NCI-H774 (cell line): ENCODE measurements around the gene STX3.

Experiments used
- DNase-seq: peaks from one replicate; lab custom pipeline; 2025; lab: John Stamatoyannopoulos, UW

STX3 gene

DNA sequence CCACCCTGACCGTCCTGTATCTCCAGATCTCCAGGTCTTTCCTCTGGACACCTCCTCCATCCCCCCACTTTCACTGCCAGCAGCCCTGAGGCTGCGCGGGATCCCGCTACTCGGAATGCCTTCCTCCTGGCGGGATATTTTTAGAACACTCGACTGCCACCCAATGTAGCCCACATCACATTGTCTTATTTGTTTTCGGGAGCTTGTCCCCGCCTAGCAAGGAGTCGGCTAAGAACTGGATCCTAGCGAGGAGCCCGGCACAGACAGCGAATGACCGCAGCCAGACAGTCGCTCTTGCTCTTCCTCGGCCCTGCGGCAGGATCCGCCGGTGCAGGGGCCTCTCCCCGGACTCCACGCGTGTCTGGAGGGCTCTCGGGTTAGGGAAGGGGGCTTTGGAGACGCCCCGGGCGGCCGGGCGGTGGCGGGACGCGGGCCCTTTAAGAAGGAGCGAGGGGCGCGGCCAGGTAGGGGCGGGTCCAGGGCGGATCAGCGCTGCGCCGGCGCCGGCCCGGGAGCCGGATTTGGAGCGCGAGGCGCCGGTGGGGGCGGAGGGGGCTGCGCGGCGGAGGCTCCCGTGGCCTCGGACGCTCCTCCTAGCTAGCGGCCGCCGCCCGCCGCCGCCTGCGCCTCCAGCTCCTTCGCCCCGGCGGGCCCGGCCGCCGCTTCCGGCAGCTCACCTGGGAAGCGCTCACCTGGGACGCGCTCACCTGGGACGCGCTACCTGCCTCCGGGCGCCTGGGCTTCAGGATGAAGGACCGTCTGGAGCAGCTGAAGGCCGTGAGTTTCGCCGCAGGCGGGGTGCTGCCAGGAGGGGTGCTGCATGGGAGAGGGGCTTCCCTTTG, at the start of gene STX3:
Gene STX3 (plus strand): TSS at position 518 of the 842 bp plus-strand sequence. CDS start 230 bp downstream, at position 748.
- peak; percentile 52 for DNase-seq

DNA sequence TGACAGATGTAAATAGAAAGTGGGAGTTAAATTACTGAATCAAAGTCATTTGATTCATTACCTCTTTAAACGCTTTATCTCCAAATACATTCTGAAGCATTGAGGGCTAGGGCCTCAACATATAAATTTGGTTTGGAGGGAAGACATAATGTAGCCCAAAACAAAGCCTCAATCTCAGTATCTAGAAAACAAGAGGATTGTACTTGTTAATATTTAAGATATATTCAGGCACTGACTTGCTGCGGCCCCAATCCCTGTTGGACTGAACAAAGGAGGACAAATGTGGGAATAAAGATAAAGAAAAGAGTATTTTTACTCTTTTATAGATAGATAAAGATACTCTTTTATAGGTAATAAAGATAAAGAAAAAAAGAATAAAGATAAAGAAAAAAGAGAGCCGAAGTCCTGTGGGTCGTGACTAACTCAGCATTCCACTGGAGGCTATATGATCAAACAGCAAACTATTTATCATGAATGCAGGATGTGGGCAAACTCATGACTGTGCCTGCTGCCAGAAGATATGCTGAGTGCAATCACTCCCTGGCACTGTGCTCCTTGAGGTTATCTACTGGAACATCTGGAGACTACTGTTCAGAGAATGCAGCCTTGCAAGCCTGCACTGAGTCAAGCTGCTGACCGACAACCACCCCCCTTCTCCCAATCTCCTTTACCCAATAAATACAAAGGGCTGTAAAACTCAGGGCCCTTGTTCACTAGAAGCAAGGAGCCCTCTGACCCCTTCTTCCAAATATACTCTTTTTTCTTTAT, 48.5 kb upstream of the STX3 start:
- no peak for DNase-seq

DNA sequence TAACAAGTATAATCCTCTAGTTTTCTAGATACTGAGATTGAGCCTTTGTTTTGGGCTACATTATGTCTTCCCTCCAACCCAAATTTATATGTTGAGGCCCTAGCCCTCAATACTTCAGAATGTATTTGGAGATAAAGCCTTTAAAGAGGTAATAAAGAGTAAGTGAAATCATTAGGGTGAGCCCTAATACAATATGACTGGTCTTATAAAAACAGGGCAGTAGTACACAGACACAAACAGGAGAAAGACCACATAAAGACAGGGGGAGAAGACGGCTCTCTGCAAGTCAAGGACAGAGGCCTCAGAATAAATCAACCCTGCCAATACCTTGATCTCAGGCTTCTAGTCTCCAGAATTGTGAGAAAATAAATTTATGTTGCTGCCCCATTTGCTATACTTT, 47.8 kb upstream of the STX3 start:
- DNase-seq = no peak

DNA sequence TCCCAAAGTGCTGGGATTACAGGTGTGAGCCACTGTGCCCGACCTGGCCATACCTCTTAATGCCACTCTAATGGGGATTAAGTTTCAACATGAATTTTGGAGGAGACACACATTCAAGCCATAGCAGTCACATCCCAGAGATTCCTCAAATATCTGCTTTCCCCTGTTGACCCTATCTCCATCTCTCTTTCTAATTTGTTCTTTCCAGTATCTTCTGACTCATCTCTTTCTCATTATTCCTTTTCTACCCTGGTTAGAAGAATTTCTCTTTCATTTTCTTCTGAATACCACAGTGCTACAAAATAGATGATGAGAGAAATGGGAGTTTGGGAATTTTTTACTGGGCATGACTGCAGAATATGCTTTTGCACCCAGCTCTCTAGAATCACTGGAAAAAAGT, 46.6 kb upstream of the STX3 start:
- no peak for DNase-seq

DNA sequence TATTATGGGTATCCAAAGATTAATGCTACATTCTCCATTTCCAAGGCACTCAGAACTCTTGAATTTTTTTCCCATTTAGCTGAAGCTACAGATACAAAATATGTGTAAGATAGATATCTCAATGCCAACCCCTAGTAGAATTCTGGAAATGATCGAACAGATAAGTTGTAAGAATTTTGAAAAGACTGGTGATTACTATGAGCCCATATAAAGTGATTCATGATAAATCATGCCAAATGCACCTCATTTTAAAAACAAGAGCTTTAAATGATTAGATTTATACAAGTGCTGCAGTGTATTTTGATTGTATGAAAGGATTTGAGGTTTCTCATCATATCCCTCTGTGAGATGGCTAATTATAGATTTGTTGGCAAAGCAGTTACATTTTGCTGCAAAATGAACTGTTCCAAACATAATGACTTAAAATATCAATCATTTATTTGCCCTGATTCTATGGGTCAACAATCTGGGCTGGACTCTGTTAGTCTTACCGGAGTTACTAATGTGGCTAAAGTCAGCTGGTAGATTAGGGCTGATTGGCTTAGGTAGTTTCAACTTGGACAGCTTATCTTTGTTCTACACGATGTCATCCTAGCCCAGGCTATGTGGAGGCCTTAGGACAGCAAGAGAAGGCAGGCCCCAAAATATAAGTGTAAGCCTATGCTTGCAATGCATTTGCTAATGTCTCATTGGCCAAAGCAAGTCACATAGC, 44.9 kb upstream of the STX3 start:
- DNase-seq = no peak

DNA sequence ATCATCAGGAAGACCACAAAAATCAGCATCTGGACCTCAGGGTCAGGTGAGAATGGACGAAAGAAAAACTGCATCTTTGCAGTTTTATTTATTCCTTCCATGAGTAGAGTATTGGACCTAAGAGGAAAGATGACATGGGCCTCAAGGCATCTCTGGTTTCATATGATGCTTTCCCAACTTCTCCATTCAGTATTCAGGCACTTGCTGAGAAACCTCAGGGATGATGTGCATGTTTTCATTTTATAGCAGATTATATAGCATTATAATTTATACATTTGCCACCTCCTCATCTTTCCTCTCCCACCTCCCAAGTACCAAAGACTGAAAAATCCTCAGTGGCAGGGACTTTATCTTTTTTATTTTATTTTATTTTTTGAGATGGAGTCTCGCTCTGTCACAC, 41.4 kb upstream of the STX3 start, which contains the start of gene OR10V1:
Gene OR10V1 (minus strand): TSS at position 101 of the 400 bp plus-strand sequence. CDS start 0 bp downstream, at position 101.
- no peak for DNase-seq

DNA sequence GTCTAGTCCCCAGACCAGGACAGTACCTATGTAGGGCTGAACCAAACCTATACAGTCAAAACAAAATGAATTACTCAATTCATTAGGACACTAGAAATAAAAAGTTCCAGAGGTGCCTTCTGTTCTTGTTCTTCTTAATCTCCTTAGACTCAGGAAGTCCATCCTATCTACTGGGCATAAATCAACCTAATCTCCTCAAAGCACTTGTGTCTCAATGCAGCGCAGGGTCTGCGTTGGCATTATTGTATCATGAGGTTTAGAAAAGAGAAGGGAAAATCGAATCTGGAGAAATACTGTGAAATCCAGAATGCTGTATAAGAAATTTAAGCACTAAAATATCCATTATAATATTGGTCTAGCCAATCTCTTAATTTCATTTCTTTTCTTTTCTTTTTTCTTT, 39.1 kb upstream of the STX3 start:
- no peak for DNase-seq

DNA sequence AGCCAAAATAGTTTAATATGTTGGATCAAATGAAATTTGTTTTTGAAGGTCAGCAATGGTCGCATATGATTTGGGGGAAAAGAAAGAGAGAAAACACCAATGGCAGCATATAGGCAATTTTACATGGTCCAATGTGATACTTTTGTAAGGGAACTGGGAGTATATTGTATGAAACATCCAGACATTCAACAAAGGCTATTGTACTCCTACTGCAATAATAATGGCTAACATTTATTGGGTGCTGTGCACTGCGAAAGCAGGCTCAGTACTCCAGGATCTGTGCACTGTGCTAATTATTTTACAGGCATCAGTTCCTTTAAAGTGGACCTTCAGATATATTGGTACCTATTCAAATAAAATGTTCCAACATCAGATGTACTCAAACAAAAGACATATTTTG, 35.6 kb upstream of the STX3 start:
- no peak for DNase-seq

DNA sequence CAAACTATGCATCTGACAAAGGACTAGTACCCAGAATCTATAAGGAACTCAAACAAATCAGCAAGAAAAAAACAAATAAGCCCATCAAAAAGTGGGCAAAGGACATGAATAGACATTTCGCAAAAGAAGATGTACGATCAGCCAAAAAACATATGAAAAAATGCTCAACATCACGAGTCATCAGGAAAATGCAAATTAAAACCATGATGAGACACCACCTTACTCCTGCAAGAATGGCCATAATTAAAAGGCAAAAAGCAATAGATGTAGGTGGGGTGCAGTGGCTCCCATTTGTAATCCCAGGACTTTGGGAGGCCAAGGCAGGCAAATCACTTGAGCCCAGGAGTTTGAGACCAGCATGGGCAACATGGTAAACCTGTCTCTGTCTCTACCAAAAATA, 31.1 kb upstream of the STX3 start:
- no peak for DNase-seq

DNA sequence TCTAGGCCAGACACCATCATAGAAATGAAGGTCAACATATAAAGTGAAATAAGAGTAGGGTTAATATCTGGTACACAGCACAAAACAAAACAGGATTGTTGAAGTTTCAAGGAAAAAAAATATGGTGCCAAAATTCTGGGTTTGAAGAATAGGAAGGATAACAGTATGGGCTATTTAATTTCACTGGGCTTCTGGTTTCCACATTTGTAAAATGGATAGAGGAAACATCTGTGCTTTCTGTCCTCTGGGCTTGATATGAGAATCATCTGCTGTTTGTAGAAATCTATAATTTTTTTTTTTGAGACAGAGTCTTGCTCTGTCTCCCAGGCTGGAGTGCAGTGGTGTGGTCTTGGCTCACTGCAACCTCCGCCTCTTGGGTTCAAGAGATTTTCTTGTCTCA, 27.8 kb upstream of the STX3 start:
- DNase-seq = no peak

DNA sequence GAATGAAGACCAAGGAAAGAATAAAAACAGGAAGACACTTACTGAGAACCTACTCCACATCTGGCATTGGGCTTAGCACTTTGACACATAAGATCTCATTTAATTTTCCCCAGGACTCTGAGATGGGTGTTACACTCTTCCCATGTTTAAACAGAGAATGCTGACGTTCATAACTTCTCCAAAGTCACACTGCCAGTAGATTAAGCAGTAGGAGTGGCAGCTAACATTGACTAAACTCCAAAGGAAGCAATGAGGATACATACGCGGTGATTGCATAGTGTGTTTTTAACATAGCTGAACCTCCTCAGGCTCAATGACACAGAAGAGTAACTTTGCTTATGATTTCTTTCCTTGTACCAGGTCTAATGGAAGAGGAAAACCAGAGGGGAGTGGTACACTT, 27.0 kb upstream of the STX3 start:
- no peak for DNase-seq

DNA sequence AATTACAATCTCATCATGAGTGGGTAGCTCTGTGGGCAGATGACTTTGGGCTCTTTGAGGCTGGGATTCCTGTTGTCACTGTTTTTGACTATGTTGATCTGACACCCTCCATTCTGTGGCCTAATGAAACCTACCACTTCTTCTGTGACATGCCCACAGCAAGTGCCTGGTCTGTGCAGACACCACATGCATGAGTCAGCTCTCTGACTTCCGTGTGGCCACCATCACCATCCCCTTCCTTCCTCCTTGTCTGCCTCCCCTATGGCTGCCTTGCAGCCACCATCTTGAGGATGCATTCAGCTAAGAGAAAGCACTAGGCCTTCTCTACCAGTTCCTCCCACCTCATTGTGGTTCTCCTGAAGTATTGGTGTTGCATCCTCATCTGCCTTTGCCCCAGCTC, 26.3 kb upstream of the STX3 start:
- DNase-seq = no peak

DNA sequence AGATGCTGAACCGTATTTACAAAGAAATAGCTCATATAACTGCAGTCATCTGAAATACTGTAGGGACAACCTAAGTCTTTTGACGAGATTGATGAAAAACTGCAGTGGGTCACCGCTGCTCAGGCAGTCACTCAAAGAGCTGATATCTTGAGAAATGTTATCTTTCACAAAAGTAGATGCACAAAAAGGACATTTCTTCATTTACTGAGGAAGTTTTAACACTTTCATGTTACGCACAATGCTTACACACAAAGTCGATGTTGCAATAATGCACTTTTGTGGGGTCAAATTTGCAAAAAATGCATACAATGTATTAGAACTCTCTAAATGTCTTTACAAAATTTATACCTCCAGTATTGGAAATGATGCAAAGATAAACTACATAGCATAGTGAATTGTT, 25.3 kb upstream of the STX3 start:
- DNase-seq = no peak

DNA sequence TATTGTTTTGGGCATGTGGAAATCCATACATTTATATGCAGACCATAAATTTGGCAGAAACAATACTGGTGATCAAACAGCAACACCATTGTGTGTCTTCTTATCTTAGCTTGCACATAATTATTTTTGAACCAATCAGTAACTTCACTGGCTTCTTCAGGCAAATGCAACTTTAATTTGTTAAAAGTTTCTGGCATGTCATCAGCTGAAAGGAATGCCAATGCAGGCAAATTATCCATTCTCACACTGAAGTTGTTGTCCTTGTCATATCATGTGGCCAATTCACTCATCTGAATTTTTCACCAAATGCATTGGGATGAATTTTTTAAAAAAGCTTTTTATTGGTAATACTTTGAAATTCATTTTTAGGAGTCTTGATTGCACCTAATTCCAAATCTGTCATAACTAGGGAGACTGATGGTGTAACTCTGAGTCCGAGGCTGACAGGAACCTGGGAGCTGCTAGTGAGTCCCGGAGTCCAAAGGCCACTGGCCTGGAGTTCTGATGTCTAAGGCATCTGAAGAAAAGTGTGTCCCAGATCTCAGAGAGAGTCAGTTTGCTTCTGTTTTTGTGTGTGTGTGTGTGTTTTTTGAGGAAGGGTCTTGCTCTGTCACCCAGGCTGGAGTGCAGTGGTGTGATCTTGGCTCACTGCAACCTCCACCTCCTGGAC, 24.1 kb upstream of the STX3 start:
- DNase-seq = no peak

DNA sequence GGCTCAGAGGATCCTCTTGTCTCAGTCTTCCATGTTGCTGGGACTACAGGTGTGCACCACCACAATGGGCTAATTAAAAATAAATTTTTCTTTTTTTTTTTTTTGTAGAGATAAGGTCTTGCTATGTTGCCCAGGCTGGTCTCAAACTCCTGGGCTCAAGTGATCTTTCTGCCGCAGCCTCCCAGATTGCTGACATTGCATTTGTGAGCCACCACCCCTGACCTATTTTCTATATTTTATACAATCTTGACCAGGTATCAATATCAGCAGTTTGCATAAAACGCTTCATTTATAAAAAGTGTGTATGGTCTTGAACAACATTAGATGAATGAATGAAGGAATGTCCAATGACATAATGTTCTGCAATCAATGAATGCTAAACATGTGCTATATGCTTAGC, 9.1 kb upstream of the STX3 start:
- DNase-seq = no peak

DNA sequence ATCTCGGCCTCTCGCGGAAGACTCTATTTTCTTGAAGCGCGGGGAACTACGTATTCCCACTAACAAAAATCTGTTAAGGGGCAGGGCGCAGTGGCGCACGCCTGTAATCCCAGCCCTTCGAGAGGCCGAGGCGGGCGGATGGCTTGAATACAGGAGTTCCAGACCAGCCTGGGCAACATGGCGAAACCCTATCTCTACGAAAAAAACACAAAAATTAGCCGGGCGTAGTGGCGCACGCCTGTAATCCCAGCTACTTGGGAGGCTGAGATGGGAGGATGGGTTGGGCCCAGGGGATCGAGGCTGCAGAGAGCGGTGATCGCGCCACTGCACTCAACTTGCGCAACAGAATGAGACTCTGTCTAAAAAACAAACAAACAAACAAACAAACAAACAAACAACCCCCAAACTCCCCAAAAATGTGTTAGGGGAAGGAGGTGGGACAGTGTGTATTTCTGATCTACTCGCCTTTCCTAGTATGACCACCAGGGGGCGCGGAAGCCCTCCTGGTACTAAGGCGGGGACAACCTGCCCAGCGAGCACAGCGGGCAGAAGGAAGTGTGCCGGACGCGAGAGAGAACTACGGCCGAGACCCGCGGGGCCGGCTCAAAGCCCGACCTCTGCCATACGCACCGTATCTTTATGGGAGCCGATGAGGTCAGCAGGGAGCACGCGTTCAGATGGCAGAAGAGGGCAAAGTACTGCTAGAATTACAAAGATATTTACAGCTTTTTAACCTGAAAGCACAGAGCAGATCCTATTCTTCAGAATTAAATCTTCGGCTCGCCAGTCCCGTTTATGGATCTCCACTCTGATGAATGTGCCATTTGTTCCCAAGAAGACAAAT, 1.3 kb upstream of the STX3 start:
- DNase-seq = peak; percentile 72

DNA sequence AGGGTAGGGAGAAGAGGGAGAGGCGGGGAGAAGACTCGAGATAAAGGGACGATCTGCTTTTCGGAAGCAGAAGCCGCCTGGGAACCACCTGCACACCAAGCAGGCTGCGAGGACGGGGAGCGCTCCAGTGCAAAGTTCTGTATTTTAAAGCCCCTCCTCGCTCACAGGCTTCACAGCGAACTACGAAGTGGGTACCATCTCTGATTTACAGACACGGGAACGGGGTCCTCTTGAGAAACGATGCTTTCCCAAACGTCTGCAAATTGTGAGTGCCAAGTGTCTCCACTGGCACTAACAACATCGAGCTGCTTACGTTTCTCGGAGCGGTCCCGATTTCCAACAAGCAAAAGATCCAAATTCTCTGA, 700 bp upstream of the STX3 start:
- DNase-seq = no peak

DNA sequence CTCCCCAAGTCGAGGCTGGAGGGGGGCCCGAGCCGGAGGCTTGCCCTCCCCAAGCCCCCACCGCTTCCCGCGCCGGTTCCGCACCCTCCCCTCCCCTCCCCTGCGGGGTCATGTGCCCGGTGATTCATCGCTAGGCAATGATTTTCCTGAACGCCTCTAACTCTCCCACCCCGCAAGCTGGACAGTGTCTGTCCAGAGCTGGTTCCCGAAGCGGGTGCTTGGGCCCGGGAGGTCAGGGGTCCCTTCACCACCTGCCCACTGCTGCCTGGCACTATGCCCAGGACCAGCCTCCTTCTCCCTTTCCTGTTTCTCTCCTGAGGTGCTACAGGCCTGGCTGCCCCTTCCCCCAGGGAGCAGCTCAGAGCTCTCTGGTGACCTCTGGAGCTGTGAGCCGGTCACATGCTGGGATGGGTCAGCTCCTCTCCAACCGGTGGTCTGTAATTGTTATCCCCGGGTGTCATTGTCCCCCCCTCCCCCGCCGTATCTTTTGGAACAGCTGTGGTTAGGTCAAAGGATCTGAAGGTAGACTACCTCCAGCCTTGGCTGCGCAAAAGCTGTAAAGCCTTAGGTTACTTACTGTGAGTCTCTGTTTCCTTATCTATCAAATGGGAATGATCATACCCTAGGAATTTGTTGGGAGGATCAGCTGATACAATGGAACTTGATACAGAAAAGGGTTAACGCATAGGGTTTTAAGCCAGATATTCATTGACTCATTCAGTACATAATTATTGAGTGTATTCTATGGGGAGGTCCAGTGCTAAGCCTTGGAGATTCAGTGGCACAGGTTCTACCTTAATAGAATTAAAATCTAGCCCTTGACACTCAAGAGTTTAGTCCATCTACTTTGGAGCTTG, 753 bp downstream of the STX3 start:
- DNase-seq = peak; percentile 26

DNA sequence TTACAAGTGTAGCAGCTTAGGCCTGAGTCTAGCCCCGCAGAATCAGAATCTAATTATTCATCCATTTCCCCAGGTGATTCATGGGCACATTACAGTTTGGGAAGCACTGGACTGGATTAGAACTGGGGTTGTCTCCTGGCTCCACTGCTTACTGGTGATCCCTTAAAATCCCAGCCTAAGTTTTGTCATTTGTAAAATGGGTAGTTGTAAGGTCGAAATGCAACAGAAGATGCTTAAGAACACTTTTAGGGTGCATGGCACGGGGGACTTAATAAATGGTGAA, 1.3 kb downstream of the STX3 start:
- DNase-seq = no peak

DNA sequence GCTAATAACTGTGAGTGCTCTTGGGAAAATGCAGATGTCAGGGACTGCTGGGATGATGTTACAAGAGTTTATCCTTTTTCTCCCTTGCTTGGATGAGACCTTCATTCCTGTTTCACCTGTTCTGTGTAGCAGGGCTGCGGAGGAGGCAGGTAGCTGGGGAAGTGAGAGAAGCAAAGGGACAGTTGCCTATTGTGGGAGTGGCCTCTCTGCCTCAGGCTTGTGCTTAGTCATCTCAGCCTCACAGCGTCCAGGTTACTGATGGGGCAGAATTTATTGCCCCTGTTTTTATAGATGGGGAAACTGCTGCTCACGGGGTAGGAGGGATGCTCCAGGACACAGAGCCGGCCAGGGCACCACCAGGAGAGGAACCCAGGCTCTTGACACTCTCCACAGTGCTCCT, 1.7 kb downstream of the STX3 start:
- no peak for DNase-seq
